Duodenal mucosa (tissue), 2 donors: ENCODE data around the gene SAV1.
"Not testable (repeated sequence)": the region's sequence is repeated elsewhere in the genome, so short reads cannot be mapped to it uniquely, and the experiment has no call there.

Experiments
- H3K27ac ChIP-seq: one replicate; pipeline ENCODE4 v1.7.0; 2013; ENCODE audit warnings: low read depth, low read length
- H3K27me3 ChIP-seq, 2 donors: one replicate each; pipeline ENCODE4 v1.7.0; 2013; ENCODE audit warnings: low read length in 2 of 2, control low read depth in 1 of 2; ENCODE audit not compliant: insufficient read depth in 2 of 2, control insufficient read depth in 1 of 2
- H3K36me3 ChIP-seq, 2 donors: one replicate each; pipeline ENCODE4 v1.7.0; 2013; ENCODE audit warnings: low read length in 2 of 2, control low read depth in 1 of 2; ENCODE audit not compliant: insufficient read depth in 2 of 2, control insufficient read depth in 1 of 2
- H3K4me1 ChIP-seq, 2 donors: one replicate each; pipeline ENCODE4 v1.7.0; 2013; ENCODE audit warnings: low read length in 2 of 2, control low read depth in 1 of 2; ENCODE audit not compliant: insufficient read depth in 2 of 2, control insufficient read depth in 1 of 2
- H3K4me3 ChIP-seq, 2 donors: one replicate each; pipeline ENCODE4 v1.7.0; 2013; ENCODE audit warnings: low read length in 2 of 2, low read depth in 1 of 2
- H3K9ac ChIP-seq, 2 donors: one replicate each; pipeline ENCODE4 v1.7.0; 2013; ENCODE audit warnings: low read length in 2 of 2, low read depth in 1 of 2
- H3K9me3 ChIP-seq, 2 donors: one replicate each; pipeline ENCODE4 v1.7.0; 2013; ENCODE audit warnings: low read length in 2 of 2, control low read depth in 1 of 2; ENCODE audit not compliant: control insufficient read depth in 1 of 2

SAV1 gene

GRCh38 chr14:50635141-50635540, 33.0 kb downstream of the SAV1 start:
- Histone ChIP-seq H3K4me1 (no peaks in the 10 kb centered on the region), H3K36me3 (peaks cover 5 to 12% of the 10 kb centered on the region in 2 donors), H3K9ac (no peak overlapping the region), H3K9me3 (no peaks in the 10 kb centered on the region), H3K27ac (no peak overlapping the region), H3K27me3 (no peaks in the 10 kb centered on the region), H3K4me3 (no peak overlapping the region)

GRCh38 chr14:50633954-50634353, 34.2 kb downstream of the SAV1 start:
- peaks cover 4 to 5% of the 10 kb centered on the region in 2 donors for H3K36me3 ChIP-seq
- H3K4me1 ChIP-seq: no peaks in the 10 kb centered on the region
- no peak overlapping the region for H3K27ac ChIP-seq
- H3K27me3 ChIP-seq: no peaks in the 10 kb centered on the region
- no peak overlapping the region for H3K4me3 ChIP-seq
- H3K9me3 ChIP-seq: no peaks in the 10 kb centered on the region
- no peak overlapping the region for H3K9ac ChIP-seq

- Histone ChIP-seq H3K9me3 (no peaks in the 10 kb centered on the region), H3K4me1 (no peaks in the 10 kb centered on the region), H3K27me3 (no peaks in the 10 kb centered on the region), H3K36me3 (peaks cover 0 to 9% of the 10 kb centered on the region in 2 donors), H3K9ac (no peak overlapping the region), H3K4me3 (no peak overlapping the region), H3K27ac (no peak overlapping the region)
Observed at GRCh38 chr14:50631408-50631821, 36.7 kb downstream of the SAV1 start.

DNA sequence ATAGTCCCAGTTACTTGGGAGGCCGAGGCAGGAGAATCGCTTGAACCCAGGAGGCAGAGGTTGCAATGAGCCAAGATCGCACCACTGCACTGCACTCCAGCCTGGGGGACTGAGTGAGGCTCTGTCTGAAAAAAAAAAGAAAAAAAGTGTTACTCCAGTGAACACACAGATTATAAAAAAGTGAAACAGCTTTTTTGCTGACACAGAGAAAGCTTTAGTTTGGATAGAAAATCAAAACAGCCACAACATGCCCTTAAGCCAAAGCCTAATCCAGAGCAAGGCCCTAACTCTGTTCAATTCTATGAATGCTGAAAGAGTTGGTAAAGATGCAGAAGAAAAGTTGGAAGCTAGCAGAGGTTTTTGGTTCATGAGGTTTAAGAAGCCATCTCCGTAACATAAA, 43.2 kb downstream of the SAV1 start:
- H3K36me3 ChIP-seq, H3K9me3 ChIP-seq, H3K27me3 ChIP-seq, H3K4me1 ChIP-seq, H3K9ac ChIP-seq, H3K27ac ChIP-seq, H3K4me3 ChIP-seq: not testable (repeated sequence)

- Histone ChIP-seq H3K36me3 (peaks cover 0 to 4% of the 10 kb centered on the region in 2 donors), H3K4me3 (no peak overlapping the region), H3K9me3 (no peaks in the 10 kb centered on the region), H3K9ac (no peak overlapping the region), H3K4me1 (no peaks in the 10 kb centered on the region), H3K27ac (no peak overlapping the region), H3K27me3 (no peaks in the 10 kb centered on the region)
Observed at GRCh38 chr14:50624447-50624846, 43.7 kb downstream of the SAV1 start.

DNA sequence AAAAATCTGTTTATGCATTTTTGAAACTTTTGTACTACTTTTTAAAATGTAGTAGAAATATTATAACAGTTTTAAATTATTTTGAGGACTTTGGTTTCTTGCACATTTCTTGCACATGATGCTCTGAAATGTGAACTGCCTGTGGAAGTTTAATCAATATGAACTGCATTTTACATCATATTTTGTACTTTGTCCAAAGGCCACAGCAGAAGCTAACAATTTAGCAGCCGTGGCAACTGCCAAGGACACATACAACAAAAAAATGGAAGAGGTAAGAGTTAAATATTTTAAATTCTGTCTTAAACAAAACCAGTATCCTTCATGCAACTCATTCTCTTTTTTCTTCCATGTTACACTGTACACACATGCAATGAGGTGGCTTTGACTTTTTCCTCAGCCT, 45.1 kb downstream of the SAV1 start:
- Histone ChIP-seq H3K36me3 (peaks cover 0 to 1% of the 10 kb centered on the region in 2 donors), H3K4me1 (no peaks in the 10 kb centered on the region), H3K4me3 (no peak overlapping the region), H3K9me3 (no peaks in the 10 kb centered on the region), H3K27me3 (no peaks in the 10 kb centered on the region), H3K9ac (no peak overlapping the region), H3K27ac (no peak overlapping the region)

DNA sequence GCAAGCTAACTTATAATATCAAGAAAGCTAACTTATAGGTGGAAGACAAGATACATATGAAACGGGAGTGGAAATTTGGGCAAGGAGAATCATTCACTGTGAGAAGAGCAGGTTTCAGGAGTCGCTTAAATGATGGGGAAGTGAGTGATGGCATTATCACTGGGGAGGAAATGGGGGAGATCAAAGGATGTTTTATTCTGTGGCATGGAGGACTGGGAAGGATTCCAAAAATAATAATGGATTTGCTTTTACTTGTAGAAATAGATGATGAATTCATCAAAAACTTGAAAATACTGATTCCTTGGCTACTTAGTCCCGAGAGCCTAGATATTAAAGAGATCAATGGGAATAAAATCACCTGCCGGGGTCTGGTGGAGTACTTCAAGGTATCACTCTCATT, 47.8 kb downstream of the SAV1 start:
- H3K4me3 ChIP-seq: no peak overlapping the region
- no peaks in the 10 kb centered on the region for H3K27me3 ChIP-seq
- no peaks in the 10 kb centered on the region for H3K36me3 ChIP-seq
- no peak overlapping the region for H3K9ac ChIP-seq
- H3K27ac ChIP-seq: no peak overlapping the region
- no peaks in the 10 kb centered on the region for H3K9me3 ChIP-seq
- no peaks in the 10 kb centered on the region for H3K4me1 ChIP-seq

DNA sequence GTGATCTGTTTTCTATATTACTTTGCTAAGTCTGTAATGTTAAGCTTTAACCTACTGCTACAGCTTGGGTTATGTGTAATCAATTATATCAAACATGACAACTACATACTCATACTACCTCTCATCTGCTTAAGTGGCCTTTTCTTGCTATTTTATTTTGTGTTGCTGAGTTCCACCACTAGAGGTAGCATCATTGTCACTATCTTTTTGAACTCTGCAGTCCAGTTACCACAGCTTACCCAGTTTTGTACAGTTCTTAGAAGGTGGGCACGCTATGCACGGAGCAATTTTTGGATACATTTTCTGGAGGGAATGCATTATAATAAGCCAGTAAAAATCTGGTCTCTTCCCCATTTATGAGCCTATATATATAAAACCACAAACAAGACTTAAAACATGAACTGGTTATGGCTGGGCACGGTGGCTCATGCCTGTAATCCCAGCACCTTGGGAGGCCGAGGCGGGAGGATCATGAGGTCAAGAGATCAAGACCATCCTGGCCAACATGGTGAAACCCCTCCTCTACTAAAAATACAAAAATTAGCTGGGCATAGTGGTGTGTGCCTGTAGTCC, 48.5 kb downstream of the SAV1 start:
- no peak overlapping the region for H3K9ac ChIP-seq
- no peaks in the 10 kb centered on the region for H3K9me3 ChIP-seq
- no peak overlapping the region for H3K27ac ChIP-seq
- H3K27me3 ChIP-seq: no peaks in the 10 kb centered on the region
- no peak overlapping the region for H3K4me3 ChIP-seq
- H3K4me1 ChIP-seq: no peaks in the 10 kb centered on the region
- no peaks in the 10 kb centered on the region for H3K36me3 ChIP-seq

DNA sequence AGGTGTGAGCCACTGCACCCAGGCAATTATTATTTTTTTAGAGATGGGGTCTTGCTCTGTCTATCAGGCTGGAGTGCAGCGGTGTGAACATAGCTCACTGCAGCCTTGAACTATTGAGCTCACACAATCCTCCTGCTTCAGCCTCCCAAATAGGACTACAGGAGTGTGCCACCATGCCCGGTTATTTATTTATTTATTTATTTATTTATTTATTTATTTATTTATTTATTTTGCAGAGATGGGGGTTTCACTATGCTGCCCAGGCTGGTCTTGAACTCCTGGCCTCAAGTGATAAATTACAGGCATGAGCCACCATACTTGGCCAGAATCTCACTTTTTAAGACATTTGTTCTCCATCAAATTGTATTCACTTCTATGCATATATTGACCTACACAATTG, 51.8 kb downstream of the SAV1 start:
- H3K9ac ChIP-seq: no peak overlapping the region
- H3K9me3 ChIP-seq: no peaks in the 10 kb centered on the region
- H3K4me1 ChIP-seq: no peaks in the 10 kb centered on the region
- H3K27me3 ChIP-seq: no peaks in the 10 kb centered on the region
- H3K27ac ChIP-seq: no peak overlapping the region
- no peak overlapping the region for H3K4me3 ChIP-seq
- no peaks in the 10 kb centered on the region for H3K36me3 ChIP-seq

DNA sequence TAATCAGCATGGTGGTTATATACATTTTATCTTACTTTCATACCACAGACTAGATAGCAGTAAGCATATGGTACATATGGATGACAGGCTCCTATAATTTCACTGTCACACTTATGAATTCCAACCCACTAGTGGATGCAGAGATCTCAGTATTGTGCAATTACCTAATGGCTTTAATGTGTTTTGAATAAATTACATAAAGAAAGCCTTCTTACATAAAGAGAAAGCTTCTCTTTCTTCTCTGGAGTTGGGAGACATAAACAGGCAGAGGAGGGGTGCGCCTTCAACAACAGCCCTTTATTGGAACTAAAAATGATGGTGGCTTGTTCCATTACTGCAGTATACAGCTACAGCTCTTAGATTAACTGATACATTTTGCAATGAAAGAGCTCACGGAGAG, 52.6 kb downstream of the SAV1 start:
- H3K9ac ChIP-seq: no peak overlapping the region
- H3K36me3 ChIP-seq: no peaks in the 10 kb centered on the region
- H3K4me1 ChIP-seq: no peaks in the 10 kb centered on the region
- no peak overlapping the region for H3K4me3 ChIP-seq
- H3K27me3 ChIP-seq: no peaks in the 10 kb centered on the region
- H3K27ac ChIP-seq: no peak overlapping the region
- H3K9me3 ChIP-seq: no peaks in the 10 kb centered on the region

DNA sequence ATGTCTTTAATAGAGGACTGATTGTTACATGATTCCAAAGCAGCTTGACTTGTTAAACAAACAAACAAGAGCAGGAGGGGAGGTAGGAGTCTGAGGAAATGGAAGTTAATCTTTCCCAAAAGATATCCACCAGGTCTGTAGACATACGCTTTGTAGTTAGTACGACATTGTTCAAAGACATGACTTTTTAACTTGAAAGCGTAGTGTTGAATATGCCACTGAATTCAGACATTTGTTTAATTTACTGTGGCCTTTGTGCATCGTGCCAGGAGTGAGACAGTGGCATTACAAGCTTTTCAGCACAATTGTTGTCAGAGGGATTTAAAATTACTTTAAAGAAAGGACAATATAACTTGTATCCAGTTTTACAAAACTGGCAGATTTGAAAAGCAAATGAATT, 53.0 kb downstream of the SAV1 start:
- H3K9ac ChIP-seq: no peak overlapping the region
- no peak overlapping the region for H3K4me3 ChIP-seq
- H3K27ac ChIP-seq: no peak overlapping the region
- H3K36me3 ChIP-seq: no peaks in the 10 kb centered on the region
- no peaks in the 10 kb centered on the region for H3K9me3 ChIP-seq
- H3K27me3 ChIP-seq: no peaks in the 10 kb centered on the region
- no peaks in the 10 kb centered on the region for H3K4me1 ChIP-seq
